Cardiac fibroblast (primary cell): ENCODE data around the gene G6PC2.
"Not testable (repeated sequence)": the region's sequence is repeated elsewhere in the genome, so short reads cannot be mapped to it uniquely, and the experiment has no call there.

Source experiments
- DNase-seq, 2 donors: peaks; one replicate each; pipeline versions ENCODE4 v3.0.0 to v3.0.0-alpha.2; 2010; ENCODE audit warnings: low read depth in 2 of 2
- H3K4me3 ChIP-seq, 2 donors: replicated peaks in 1 of 2; 1 replicate in 1 of 2; 2 replicates in 1 of 2; pipeline ENCODE4 v1.5.1; 2011; ENCODE audit warnings: low read depth in 2 of 2, low read length in 2 of 2, mild to moderate bottlenecking in 2 of 2, moderate library complexity in 1 of 2
- TF ChIP-seq, protein P1 (sequence below): IDR thresholded peaks from one replicate; pipeline ENCODE4 v1.5.1; 2011; ENCODE audit warnings: low read depth, mild to moderate bottlenecking, low read length, inconsistent platforms

G6PC2 gene

DNA sequence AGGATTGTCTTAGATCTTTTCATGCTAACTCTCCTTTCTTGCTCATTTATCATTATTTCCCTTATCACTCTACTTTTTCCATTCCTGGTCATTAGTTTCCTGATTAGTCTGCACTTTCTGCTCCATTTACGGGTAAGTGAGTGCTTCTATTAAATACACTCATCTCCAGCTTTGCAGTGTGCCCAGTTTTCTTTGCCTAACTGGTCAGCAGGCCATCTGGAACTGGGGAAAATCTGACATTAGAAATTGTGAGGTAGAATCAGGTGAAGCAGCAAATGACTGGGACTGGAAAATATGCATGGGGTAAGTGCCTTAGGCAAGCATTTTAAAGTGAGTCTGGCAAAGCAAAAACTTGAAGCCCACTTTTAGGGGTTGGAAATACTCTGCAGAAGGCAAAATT is 29.2 kb downstream of the G6PC2 start:
- H3K4me3 ChIP-seq = no peak overlapping the region
- TF ChIP-seq, protein P1, sequence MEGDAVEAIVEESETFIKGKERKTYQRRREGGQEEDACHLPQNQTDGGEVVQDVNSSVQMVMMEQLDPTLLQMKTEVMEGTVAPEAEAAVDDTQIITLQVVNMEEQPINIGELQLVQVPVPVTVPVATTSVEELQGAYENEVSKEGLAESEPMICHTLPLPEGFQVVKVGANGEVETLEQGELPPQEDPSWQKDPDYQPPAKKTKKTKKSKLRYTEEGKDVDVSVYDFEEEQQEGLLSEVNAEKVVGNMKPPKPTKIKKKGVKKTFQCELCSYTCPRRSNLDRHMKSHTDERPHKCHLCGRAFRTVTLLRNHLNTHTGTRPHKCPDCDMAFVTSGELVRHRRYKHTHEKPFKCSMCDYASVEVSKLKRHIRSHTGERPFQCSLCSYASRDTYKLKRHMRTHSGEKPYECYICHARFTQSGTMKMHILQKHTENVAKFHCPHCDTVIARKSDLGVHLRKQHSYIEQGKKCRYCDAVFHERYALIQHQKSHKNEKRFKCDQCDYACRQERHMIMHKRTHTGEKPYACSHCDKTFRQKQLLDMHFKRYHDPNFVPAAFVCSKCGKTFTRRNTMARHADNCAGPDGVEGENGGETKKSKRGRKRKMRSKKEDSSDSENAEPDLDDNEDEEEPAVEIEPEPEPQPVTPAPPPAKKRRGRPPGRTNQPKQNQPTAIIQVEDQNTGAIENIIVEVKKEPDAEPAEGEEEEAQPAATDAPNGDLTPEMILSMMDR = no peak
- DNase-seq = no peak

DNA sequence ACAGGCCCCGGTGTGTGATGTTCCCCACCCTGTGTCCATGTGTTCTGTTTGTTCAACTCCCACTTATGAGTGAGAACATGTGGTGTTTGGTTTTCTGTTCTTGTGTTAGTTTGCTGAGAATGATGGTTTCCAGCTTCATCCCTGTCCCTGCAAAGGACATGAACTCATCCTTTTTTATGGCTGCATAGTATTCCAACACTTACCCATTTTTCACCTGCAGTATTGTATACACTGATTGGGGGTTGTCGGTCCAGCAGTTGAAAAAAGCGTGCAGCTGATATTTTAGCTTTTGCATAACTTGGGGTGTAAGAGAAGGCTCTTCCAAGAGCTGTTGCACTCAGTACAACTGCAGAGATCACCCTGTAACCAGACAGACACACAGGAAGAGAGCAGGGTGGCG is 31.1 kb downstream of the G6PC2 start:
- not testable (repeated sequence) for DNase-seq, H3K4me3 ChIP-seq

DNA sequence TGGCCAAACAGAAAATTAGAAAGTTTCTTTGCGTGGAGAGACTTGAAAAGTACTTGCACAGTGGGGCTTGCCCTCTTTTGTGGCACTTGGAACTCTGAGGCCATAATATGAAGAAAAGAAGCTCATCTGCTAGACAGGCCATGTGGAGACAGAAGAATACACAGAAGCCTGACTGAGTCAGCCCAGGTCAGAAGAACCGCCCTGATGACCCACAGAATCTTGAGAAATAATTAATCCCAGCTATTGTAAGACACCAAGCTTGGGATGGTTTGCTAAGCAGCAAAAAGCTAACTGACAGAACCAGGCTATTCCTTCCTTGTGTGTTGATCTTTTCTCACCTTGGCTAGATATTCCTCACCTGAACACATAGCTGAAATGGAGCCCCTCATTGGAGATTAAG is 33.7 kb downstream of the G6PC2 start:
- TF ChIP-seq, protein P1 = no peak
- no peak for DNase-seq
- no peak overlapping the region for H3K4me3 ChIP-seq

DNA sequence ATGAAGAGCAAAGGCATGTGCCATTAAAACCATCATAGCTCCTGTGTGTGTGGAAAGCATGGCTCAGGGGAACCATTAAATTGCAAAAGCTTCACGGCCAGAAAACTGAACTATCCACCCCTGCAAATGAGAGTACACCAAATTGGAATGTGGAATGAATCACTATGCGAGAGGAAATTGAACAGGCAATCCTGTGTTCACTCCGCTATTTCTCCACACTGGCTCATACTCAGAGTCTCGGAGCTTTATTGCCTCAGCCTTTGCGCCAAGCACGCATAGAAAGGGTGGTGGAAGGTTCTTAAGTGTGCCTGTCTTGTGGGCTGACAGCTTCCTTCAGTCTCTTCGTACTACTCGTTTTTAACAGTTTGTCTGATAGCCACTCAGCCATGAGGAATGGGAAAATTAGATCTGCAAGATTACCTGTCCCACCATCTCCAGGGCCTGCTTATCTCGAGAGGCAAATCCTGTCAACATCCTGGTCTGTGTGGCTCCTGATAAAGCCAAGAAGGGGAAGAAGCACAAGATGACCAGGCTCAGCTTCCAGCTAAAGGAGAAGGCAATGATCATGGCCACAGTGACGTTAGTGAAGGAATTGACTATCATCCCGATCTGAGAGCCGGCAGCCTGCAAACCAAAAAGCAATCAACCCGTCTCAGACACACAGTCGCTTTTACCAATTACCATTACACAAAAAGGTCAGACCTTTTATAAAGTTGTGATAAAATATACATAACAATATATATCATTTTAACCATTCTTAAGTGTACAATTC is 34.9 kb downstream of the G6PC2 start:
- H3K4me3 ChIP-seq = no peak overlapping the region
- peak; percentile 76 to 88 for DNase-seq
- TF ChIP-seq, protein P1 = no peak

DNA sequence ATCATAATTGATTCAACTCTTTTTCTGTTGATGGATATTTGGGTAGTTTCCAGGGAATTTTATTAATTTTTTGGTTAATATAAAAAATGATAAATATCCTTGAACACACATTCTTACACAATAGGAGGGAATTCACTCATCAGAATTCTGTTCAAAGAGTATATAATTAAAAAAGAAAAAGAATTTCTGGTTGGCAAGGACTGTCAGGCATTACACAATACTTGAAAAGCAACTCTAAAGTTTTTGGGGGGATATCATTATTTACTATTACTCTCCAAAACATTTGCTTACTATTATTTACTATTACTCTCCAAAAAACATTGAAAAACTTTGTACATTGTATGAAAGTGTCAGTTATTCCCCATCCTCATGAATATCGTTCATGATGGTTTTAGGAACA is 38.0 kb downstream of the G6PC2 start:
- no peak for DNase-seq
- no peak overlapping the region for H3K4me3 ChIP-seq
- TF ChIP-seq, protein P1 = no peak

DNA sequence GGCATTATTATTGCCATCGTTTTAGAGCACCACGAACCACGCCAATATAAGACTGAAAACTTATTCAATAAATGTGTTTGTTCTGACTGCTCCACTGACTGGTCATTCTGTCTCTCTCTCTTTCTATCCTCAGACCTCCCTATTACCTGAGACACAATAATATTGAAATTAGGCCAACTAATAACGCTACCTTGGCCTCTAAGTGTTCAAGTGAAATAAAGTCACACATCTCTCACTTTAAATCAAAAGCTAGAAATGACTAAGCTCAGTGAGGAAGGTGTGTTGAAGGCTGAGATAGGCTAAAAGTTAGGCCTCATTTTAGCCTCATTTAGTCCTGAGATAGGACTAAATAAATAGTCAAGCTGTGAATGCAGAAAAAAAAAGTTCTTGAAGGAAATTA is 38.8 kb downstream of the G6PC2 start:
- H3K4me3 ChIP-seq = no peak overlapping the region
- TF ChIP-seq, protein P1 = no peak
- no peak for DNase-seq

DNA sequence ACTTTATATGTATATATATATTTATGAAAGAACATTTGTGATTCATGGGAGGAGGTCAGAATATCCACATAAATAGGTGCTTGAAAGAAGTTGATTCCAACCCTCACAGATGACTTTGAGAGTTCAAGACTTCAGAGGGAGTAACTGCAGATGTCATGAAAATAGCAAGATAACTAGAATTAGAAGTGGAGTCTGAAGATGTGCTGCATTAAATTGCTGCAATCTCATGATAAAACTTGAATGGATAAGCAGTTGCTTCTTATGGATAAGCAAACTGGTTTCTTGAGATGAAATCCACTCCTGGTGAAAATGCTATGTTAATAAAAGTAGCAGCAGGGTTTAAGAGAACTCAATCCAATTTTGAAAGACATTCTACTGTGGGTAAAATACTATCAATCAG is 40.2 kb downstream of the G6PC2 start:
- DNase-seq = no peak
- TF ChIP-seq, protein P1 = no peak
- H3K4me3 ChIP-seq = no peak overlapping the region
